HUES6 (cell line): Measurements from ENCODE around the gene TGM3.

Source experiments
- H3K27ac ChIP-seq: 2 replicates; pipeline ENCODE4 v1.7.0; 2013; ENCODE audit warnings: low read depth, mild to moderate bottlenecking, low read length, inconsistent platforms
- H3K27me3 ChIP-seq: 2 replicates; pipeline ENCODE4 v1.6.1; 2013; ENCODE audit warnings: low read length; ENCODE audit not compliant: control insufficient read depth, insufficient read depth
- H3K36me3 ChIP-seq: 2 replicates; pipeline ENCODE4 v1.6.1; 2013; ENCODE audit warnings: low read length; ENCODE audit not compliant: control insufficient read depth, insufficient read depth
- H3K4me1 ChIP-seq: 2 replicates; pipeline ENCODE4 v1.6.1; 2013; ENCODE audit warnings: low read length; ENCODE audit not compliant: control insufficient read depth, insufficient read depth
- H3K4me3 ChIP-seq: 2 replicates; pipeline ENCODE4 v1.5.1; 2013; ENCODE audit warnings: low read depth, low read length
- H3K9ac ChIP-seq: one replicate; pipeline ENCODE4 v1.6.1; 2013; ENCODE audit warnings: mild to moderate bottlenecking, low read length
- H3K9me3 ChIP-seq: 2 replicates; pipeline ENCODE4 v1.6.1; 2013; ENCODE audit warnings: low read depth, low read length; ENCODE audit not compliant: control insufficient read depth, insufficient read depth

Gene TGM3

DNA sequence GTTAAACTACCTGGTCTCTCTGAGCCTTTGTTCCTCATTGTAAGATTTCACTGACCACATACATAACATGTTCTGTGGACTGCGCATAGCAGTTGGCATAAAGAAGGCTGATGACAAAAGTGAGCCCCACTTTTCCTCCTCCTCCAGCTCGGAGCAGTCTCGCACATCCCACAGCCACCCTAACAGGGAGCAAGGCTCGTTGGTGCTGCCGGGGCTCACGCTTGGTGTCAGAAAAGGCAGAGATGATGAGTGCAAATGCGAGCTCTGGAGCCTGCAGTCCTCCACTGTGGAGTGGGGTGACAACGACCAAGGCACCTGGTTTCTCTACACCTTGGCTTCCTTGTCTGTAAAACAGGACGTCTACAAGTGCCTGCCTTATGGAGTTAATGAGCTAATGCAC, 9.7 kb downstream of the TGM3 start:
- Histone ChIP-seq H3K9me3 (no peaks in the 10 kb centered on the region), H3K9ac (no peak overlapping the region), H3K4me1 (no peaks in the 10 kb centered on the region; the same call in 1 of the 2 replicates), H3K4me3 (no peak overlapping the region), H3K27me3 (no peaks in the 10 kb centered on the region), H3K27ac (no peak overlapping the region), H3K36me3 (no peaks in the 10 kb centered on the region)

- no peak overlapping the region for H3K9ac ChIP-seq
- no peaks in the 10 kb centered on the region for H3K36me3 ChIP-seq
- H3K4me3 ChIP-seq, result no peak overlapping the region
- no peaks in the 10 kb centered on the region for H3K9me3 ChIP-seq
- no peaks in the 10 kb centered on the region for H3K27me3 ChIP-seq
- H3K4me1 ChIP-seq, result no peaks in the 10 kb centered on the region; the same call in 1 of the 2 replicates
- no peak overlapping the region for H3K27ac ChIP-seq
Observed at GRCh38 chr20:2305946-2306345, 10.1 kb downstream of the TGM3 start.

- H3K9ac ChIP-seq, result no peak overlapping the region
- no peaks in the 10 kb centered on the region for H3K9me3 ChIP-seq
- H3K27ac ChIP-seq, result no peak overlapping the region
- no peak overlapping the region for H3K4me3 ChIP-seq
- H3K27me3 ChIP-seq, result no peaks in the 10 kb centered on the region
- H3K4me1 ChIP-seq, result no peaks in the 10 kb centered on the region
- H3K36me3 ChIP-seq, result no peaks in the 10 kb centered on the region
Observed at GRCh38 chr20:2307136-2307535, 11.3 kb downstream of the TGM3 start.

DNA sequence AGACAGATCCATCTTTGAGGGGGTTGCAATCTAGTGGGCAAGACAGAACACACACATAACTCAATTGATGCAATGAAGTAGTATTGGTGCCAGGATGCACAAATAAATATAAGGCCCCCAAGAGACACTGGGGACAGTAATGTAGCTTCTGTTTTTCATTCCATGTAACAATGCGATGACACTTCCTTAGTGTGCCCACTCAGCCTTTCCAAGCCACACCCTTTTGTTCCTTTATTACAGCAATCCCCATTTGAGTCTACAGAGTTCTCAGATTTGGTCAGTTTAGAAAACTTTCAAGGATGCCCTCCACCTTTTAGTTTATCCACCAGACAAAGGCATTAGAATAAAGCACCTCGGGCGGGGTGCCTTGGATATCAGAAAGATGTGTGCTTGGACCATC, 15.5 kb downstream of the TGM3 start:
- peaks cover 8% of the 10 kb centered on the region; the same call in 1 of the 2 replicates for H3K4me1 ChIP-seq

DNA sequence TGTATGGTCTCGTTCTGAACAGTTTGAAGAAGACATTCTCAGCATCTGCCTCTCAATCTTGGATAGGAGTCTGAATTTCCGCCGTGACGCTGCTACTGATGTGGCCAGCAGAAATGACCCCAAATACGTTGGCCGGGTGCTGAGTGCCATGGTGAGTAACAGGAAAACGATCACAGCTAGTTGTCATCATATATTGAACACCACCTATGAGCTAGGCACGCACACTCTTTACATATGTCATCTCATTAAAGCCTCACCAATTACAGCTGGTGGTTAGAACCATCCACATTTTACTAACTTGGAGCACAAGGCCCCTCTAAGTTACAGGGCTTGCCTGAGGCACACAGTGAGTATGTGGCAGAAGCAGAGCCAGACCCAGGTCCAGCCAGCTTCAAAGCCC, 17.1 kb downstream of the TGM3 start:
- Histone ChIP-seq H3K27ac (no peak overlapping the region), H3K9me3 (no peaks in the 10 kb centered on the region), H3K4me3 (no peak overlapping the region), H3K4me1 (peaks cover 11% of the 10 kb centered on the region; the same call in 1 of the 2 replicates), H3K27me3 (no peaks in the 10 kb centered on the region), H3K9ac (no peak overlapping the region), H3K36me3 (no peaks in the 10 kb centered on the region)

More for the DNA sequence above, 15.5 kb downstream of the TGM3 start:
- Histone ChIP-seq H3K4me3 (no peak overlapping the region), H3K9ac (no peak overlapping the region), H3K36me3 (no peaks in the 10 kb centered on the region), H3K27me3 (no peaks in the 10 kb centered on the region), H3K9me3 (no peaks in the 10 kb centered on the region), H3K27ac (no peak overlapping the region)

DNA sequence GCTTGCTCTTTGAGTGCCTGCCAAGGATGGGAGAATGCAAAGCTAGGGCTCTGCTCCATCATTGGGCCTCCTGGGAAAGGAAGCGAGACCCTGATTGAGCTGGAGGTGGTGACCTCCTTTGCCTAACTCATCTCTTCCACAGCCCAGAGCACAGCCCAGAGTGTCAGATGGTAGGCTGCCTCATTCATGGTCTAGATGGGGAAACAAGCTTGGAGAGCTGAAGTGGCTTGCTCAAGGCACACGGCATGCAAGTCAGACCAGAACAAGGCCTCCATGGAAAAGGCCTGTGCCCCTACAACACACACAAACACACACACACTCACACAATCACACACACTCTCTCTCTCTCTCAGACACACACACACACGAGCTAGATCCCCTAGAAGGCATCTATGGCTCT, 17.5 kb downstream of the TGM3 start:
- no peak overlapping the region for H3K27ac ChIP-seq
- H3K9ac ChIP-seq, result no peak overlapping the region
- no peaks in the 10 kb centered on the region for H3K27me3 ChIP-seq
- H3K36me3 ChIP-seq, result no peaks in the 10 kb centered on the region
- no peak overlapping the region for H3K4me3 ChIP-seq
- peaks cover 11% of the 10 kb centered on the region; the same call in 1 of the 2 replicates for H3K4me1 ChIP-seq
- no peaks in the 10 kb centered on the region for H3K9me3 ChIP-seq

DNA sequence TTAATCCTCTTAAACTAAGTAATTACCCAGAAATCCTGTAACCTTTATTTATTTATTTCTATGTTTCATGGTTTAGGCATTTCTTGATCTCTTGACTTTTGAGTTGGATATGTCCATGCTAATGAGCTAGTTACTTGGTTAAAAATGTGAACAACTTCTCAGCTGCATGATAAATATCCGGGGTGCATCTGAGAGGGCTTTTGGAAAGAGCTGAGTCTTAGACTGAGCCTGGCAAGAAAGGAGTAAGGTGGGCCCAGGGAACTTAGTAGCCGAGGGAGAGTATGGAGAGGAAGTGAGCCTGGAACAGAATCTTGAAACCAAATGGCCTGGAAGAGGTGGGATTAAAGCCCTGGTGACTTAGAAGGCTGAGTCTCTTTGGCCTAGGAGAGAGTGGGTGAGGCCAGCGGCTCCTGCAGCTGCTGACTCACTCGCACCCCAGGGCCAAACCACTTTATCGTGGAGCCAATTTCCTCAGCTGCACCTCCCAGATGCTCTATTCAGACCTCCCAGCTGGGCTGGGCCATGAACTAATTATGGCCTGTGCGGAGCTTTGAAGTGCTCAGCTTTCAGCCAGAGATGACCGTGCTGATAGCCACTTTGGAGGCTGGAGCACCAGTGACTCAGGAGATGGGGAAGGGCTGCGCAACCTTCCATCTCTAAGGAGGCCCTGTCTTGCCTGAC, 19.1 kb downstream of the TGM3 start:
- Histone ChIP-seq H3K27ac (no peak overlapping the region), H3K9ac (no peak overlapping the region), H3K9me3 (no peaks in the 10 kb centered on the region), H3K4me3 (no peak overlapping the region), H3K4me1 (peaks cover 11% of the 10 kb centered on the region; the same call in 1 of the 2 replicates), H3K27me3 (no peaks in the 10 kb centered on the region), H3K36me3 (no peaks in the 10 kb centered on the region)

GRCh38 chr20:2315440-2315778, 19.6 kb downstream of the TGM3 start:
- H3K9ac ChIP-seq, result no peak overlapping the region
- no peak overlapping the region for H3K27ac ChIP-seq
- no peak overlapping the region for H3K4me3 ChIP-seq
- no peaks in the 10 kb centered on the region for H3K36me3 ChIP-seq
- no peaks in the 10 kb centered on the region for H3K9me3 ChIP-seq
- no peaks in the 10 kb centered on the region for H3K27me3 ChIP-seq
- peaks cover 11% of the 10 kb centered on the region; the same call in 1 of the 2 replicates for H3K4me1 ChIP-seq

- H3K4me3 ChIP-seq, result no peak overlapping the region
- no peaks in the 10 kb centered on the region for H3K36me3 ChIP-seq
- H3K27me3 ChIP-seq, result no peaks in the 10 kb centered on the region
- H3K4me1 ChIP-seq, result peaks cover 11% of the 10 kb centered on the region; the same call in 1 of the 2 replicates
- no peaks in the 10 kb centered on the region for H3K9me3 ChIP-seq
- no peak overlapping the region for H3K27ac ChIP-seq
- no peak overlapping the region for H3K9ac ChIP-seq
Observed at GRCh38 chr20:2316847-2317495, 21.2 kb downstream of the TGM3 start.

DNA sequence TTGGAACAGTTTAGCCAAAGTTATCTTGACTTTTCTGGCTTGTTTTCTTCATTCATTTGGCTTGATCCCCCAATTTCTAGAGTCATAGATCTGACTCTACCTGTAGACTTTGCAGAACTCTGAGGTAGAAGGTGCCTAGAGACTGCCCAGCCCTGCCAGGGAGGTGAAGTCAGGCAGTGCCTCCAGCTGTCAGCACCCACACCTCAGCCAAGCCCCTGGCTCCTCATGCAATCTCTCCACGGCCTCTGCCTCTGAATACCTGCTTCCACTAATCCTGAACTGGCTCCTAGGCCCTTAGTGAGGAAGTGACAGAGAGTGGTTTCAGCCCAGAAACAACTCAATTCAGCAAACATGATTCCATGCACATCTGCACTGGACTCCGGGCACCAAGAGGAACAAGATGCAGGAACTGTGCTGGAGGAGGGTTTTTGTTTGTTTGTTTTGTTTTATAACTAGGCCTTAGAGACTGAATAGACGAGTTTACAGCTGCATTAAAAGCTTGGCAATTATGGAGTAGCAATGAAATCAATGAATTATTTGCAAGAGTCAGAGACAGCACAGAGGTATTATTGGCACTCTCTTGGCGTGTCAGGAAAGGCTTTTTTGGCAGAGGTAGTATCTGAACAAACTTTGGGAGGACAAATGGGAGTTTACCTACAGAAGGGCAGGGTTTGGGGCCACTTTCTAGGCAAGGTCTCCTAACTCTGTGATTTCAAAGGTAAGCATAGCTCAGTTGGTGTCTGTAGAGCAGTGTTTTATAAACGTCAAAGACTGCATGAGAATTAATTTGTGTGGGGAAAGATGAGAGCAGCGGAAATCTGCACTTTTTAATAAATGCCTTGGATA, 25.2 kb downstream of the TGM3 start:
- no peaks in the 10 kb centered on the region for H3K27me3 ChIP-seq
- no peak overlapping the region for H3K4me3 ChIP-seq
- H3K27ac ChIP-seq, result no peak overlapping the region
- H3K9me3 ChIP-seq, result no peaks in the 10 kb centered on the region
- no peaks in the 10 kb centered on the region for H3K36me3 ChIP-seq
- no peak overlapping the region for H3K9ac ChIP-seq
- H3K4me1 ChIP-seq, result peaks cover 3% of the 10 kb centered on the region; the same call in 1 of the 2 replicates

- no peaks in the 10 kb centered on the region for H3K9me3 ChIP-seq
- H3K27ac ChIP-seq, result no peak overlapping the region
- H3K4me3 ChIP-seq, result no peak overlapping the region
- H3K4me1 ChIP-seq, result no peaks in the 10 kb centered on the region
- H3K36me3 ChIP-seq, result no peaks in the 10 kb centered on the region
- no peaks in the 10 kb centered on the region for H3K27me3 ChIP-seq
- no peak overlapping the region for H3K9ac ChIP-seq
Observed at GRCh38 chr20:2323051-2323450, 27.2 kb downstream of the TGM3 start.
